ENCODE measurements around the gene CASD1.

The CASD1 gene

DNA sequence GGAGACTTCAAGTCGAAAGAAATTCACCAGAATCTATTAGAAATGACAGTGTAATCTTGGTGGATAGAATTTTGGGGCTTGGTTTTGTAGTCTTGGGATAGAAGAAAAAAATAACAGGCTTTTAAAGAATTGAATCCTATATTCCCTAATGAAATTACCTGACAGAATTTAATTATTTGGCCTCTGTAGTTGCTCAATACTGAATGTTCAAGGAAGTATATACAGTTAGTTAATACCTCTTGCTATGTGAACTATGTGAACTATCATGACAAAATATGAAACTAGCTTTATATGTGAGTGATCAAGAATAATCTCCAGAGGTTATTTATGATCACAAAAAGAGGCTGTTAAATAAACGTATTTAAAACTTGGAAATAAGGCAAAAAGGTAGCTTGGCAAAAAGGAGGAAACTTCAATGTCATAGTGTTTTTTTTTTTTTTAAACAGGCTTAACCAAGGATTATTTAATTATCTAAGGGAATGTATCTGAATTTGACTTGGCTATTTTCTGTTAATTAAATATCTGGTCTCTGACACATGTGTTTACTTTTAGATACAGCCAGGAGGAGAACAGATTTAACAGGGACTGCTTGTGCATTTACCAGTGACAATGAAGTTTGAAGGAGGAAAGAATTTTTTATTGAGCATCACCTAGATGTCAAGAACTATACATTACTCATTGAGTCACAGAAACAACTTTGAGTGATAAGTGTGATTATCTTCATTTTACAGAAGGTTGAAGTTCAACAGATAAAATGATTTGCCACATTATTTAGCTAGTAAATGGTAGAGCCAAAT, 11.5 kb upstream of the CASD1 start:
- no peak overlapping the region for H3K4me3 ChIP-seq (ENCODE audit: control insufficient read depth, low read depth, low read length)
- no peak for DNase-seq (ENCODE audit: low read depth)

DNA sequence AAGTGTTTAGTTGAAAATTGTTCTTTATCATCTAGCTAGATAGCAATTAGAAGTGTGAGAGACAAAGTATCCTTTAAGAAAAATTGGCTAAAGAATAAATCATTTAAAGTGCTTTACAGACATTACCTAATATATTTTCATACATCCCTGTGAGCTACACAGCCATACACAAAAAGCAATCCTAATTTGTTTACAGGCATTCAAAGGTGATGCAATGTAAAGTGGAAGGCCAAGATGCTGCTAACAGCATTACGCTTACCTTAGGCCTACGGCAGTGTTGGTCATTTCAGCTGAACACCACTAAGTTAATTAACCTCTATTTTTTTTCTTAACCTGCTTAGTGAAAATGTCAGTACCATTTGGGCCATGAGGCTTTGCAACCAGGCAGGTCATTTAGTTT, 10.7 kb upstream of the CASD1 start:
- no peak overlapping the region for H3K4me3 ChIP-seq (ENCODE audit: control insufficient read depth, low read depth, low read length)
- no peak for DNase-seq (ENCODE audit: low read depth)
- TF ChIP-seq, protein P1, sequence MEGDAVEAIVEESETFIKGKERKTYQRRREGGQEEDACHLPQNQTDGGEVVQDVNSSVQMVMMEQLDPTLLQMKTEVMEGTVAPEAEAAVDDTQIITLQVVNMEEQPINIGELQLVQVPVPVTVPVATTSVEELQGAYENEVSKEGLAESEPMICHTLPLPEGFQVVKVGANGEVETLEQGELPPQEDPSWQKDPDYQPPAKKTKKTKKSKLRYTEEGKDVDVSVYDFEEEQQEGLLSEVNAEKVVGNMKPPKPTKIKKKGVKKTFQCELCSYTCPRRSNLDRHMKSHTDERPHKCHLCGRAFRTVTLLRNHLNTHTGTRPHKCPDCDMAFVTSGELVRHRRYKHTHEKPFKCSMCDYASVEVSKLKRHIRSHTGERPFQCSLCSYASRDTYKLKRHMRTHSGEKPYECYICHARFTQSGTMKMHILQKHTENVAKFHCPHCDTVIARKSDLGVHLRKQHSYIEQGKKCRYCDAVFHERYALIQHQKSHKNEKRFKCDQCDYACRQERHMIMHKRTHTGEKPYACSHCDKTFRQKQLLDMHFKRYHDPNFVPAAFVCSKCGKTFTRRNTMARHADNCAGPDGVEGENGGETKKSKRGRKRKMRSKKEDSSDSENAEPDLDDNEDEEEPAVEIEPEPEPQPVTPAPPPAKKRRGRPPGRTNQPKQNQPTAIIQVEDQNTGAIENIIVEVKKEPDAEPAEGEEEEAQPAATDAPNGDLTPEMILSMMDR (IDR thresholded peaks at IDR 0.05; ENCODE audit: control insufficient read depth, insufficient read depth, low read depth, low read length, missing control alignments): no peak

More for the DNA sequence above, 11.5 kb upstream of the CASD1 start:
- TF ChIP-seq, protein P1 (IDR thresholded peaks at IDR 0.05; ENCODE audit: control insufficient read depth, insufficient read depth, low read depth, low read length, missing control alignments): no peak

DNA sequence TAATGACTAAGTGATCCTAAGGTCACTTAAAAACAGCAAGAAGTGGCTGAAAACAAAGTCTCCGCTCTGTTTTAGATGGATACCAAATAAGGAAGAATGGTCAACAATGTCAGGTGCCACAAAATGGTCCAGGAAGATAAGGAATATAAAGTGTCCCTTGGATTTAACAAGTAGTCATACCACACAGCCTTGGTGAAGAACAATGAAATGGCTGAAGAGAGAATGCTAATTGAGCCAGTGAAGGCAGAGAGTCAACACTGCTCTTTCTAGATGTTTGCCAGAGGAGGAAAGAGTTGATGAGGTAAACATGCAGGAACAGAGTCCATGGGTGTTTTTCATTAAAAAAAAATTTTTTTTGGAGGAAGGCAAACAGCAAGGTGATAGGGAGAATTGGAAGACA, 2.1 kb upstream of the CASD1 start:
- TF ChIP-seq, protein P1 (IDR thresholded peaks at IDR 0.05; ENCODE audit: control insufficient read depth, insufficient read depth, low read depth, low read length, missing control alignments): no peak
- H3K4me3 ChIP-seq (ENCODE audit: control insufficient read depth, low read depth, low read length): no peak overlapping the region
- no peak for DNase-seq (ENCODE audit: low read depth)

DNA sequence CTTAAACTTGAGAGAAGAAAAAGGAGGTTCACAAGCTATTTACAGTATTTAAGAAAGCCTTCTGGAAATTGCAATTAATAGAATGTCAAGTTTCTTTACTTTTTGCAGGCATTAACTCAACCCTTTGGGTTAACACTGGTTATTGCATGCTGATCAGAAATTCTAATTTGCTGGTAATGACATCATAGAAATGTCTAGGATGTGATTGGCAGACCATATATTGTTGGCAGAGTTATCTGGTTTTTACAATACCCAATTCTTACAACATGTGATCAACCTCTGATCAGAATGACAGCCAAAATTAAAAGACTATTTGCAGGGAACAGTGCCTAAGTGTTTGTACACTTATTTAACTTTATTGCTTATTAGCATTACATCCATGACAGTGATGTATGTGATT, 1.6 kb upstream of the CASD1 start:
- no peak for DNase-seq (ENCODE audit: low read depth)
- TF ChIP-seq, protein P1 (IDR thresholded peaks at IDR 0.05; ENCODE audit: control insufficient read depth, insufficient read depth, low read depth, low read length, missing control alignments): no peak
- H3K4me3 ChIP-seq (ENCODE audit: control insufficient read depth, low read depth, low read length): no peak overlapping the region

DNA sequence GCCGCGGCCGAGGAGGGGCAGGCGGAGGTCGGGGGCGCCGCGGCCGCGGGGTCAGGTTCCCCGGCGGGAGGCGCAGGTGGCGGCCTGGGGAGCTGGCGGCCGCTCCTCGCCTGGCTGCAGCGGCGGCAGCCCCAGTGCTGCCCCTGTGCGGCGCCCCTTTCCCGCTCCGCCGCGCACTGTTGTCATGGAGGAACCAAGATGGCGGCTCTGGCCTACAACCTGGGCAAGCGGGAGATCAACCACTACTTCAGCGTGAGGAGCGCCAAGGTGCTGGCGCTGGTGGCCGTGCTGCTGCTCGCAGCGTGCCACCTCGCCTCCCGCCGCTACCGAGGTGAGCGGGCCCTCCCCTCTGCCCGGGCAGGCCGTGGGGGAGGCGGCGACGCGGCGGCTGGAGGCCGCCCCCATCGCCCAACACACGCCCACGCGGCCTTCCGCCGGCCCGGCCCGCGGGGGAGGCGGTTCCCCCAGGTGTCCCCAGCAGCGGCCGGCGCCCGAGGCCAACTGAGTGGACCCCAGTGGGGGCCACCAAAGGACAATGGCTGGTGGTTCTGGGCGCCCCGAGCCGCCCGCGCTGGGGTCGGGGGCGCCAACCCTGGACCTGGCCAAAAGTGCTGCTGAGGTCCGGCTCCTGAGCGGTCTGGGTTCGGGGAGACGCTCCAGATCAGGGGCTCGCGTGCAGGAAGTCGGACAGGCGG, 425 bp downstream of the CASD1 start:
- peak overlapping the region; percentile 68 for H3K4me3 ChIP-seq (ENCODE audit: control insufficient read depth, low read depth, low read length)
- no peak for DNase-seq (ENCODE audit: low read depth)
- TF ChIP-seq, protein P1 (IDR thresholded peaks at IDR 0.05; ENCODE audit: control insufficient read depth, insufficient read depth, low read depth, low read length, missing control alignments): peak; percentile 32

DNA sequence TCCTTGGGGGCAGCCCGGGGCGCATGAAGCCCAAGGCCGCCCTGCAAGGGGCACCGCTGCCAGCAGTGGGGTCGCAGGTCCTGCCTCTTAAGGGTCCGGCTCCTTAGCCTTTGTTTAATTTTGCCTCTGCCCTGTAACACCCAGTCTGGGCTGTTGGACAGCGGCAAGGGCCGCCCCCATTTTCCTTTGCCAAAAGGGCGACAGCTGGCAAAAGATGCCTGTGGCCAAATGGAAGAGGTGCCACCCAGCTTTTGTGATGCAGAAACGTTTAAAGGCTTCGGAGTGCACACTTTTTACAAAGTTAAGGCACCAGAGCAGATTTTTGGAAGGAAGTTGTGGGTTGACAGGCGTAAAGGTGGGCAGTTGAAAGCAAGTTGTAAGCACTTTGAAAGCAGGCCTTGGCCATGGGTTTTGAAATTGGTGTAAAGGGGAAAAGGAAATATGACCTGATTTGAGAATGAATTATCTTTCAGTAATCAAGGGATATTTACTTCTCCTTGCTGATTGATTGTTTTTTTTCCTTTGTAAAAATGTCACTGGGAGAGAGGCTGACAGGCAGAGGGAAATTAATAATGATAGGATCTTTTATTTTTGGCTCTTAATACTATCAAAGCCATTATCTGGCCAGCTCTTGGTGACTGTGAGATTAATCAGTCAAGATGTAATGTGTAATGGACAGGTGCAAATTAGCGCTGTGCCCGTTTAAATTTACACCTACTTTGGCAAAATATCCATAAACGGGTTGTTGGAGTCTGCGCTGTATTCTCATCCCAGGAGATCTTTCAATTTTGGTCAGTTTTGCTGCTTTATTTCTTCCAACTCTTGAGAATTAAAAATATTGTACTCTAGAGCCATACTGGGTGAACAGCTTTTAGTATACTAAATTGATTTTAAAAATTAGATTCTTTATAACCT, 1.2 kb downstream of the CASD1 start:
- H3K4me3 ChIP-seq (ENCODE audit: control insufficient read depth, low read depth, low read length): peak overlapping the region; percentile 68
- no peak for DNase-seq (ENCODE audit: low read depth)
- TF ChIP-seq, protein P1 (IDR thresholded peaks at IDR 0.05; ENCODE audit: control insufficient read depth, insufficient read depth, low read depth, low read length, missing control alignments): no peak

All from AG09309 (cell line).